HCT116 (cell line): ENCODE results near the gene GAPDH. TPM values are rescaled to one million over a fixed set of nuclear protein-coding genes. Genes with fewer than 3 reads are reported as not detected.

Source experiments
- ATAC-seq: fragments of 200-7000 bp; cut with Tn5 transposase; 2 replicates; pipeline ENCODE4 v1.9.1; 2020; ENCODE audit warnings: mild to moderate bottlenecking, moderate library complexity
- BruUV-seq: library from RNA; stranded (reverse); fragments of 400-500 nt; replicated peaks from 2 replicates; lab custom pipeline; 2021; lab: Mats Ljungman, UMichigan
- CTCF ChIA-PET: fragments of 300-600 bp; sonication (Branson Sonifier 250); formaldehyde crosslinking; loops from one replicate; lab custom pipeline; 2021; ENCODE audit warnings: antibody characterized with exemption; lab: Charles Lee
- POLR2A ChIA-PET: fragments of 300-600, 350-600 bp; sonication (Branson Sonifier 250); formaldehyde crosslinking; loops from one replicate; lab custom pipeline; 2021; ENCODE audit warnings: antibody characterized with exemption; lab: Charles Lee
- RAD21 ChIA-PET, 2 experiments: fragments of 300-600 bp; sonication (Branson Sonifier 250); formaldehyde crosslinking; loops; one replicate each; lab custom pipeline; 2023; ENCODE audit warnings: low total read pairs in 2 of 2; ENCODE audit not compliant: uncharacterized antibody in 2 of 2, unreplicated experiment in 2 of 2, low non-redundant PET in 1 of 2; lab: Charles Lee
- DNase-seq: peaks from one replicate; pipeline ENCODE4 v3.0.0-alpha.2; 2010; ENCODE audit warnings: low read depth, low spot score
- H2AFZ ChIP-seq: fragments of 200-600 bp; shearing (Covaris generic), sonication (generic); 2 replicates; pipeline ENCODE4 v1.6.1; 2017; ENCODE audit warnings: low read depth, mixed run types, mixed read lengths, antibody characterized with exemption, low read length; ENCODE audit not compliant: poor library complexity, severe bottlenecking
- H3K27ac ChIP-seq: 2 replicates; pipeline ENCODE4 v1.5.1; 2012; ENCODE audit warnings: low read depth, low read length
- H3K27me3 ChIP-seq: fragments of 200-600 bp; sonication (generic); 2 replicates; pipeline ENCODE4 v1.6.1; 2016; ENCODE audit warnings: mixed run types, low read length, mixed read lengths; ENCODE audit not compliant: insufficient read depth
- H3K36me3 ChIP-seq, 2 experiments: fragments of 200-500 bp in 1 of 2; fragments of 200-600 bp in 1 of 2; sonication (Bioruptor generic) in 1 of 2; sonication (generic) in 1 of 2; 2 replicates each; pipeline versions ENCODE4 v1.5.1 to v1.6.1; 2014 to 2016; ENCODE audit warnings: low read length in 2 of 2, inconsistent platforms in 1 of 2, mixed read lengths in 1 of 2, mixed run types in 1 of 2; ENCODE audit not compliant: insufficient read depth in 2 of 2, control insufficient read depth in 1 of 2
- H3K4me1 ChIP-seq, 2 experiments: fragments of 200-600 bp in 1 of 2; sonication (generic) in 1 of 2; 2 replicates each; pipeline versions ENCODE4 v1.5.1 to v1.6.1; 2012 to 2017; ENCODE audit warnings: low read length in 2 of 2, inconsistent platforms in 1 of 2, mild to moderate bottlenecking in 1 of 2, mixed read lengths in 1 of 2, mixed run types in 1 of 2, moderate library complexity in 1 of 2; ENCODE audit not compliant: insufficient read depth in 2 of 2, control insufficient read depth in 1 of 2
- H3K4me2 ChIP-seq: fragments of 200-600 bp; sonication (generic); 2 replicates; pipeline ENCODE4 v1.6.1; 2017; ENCODE audit warnings: mixed run types, low read length, mixed read lengths
- H3K4me3 ChIP-seq, 2 experiments: fragments of 200-600 bp in 1 of 2; sonication (generic) in 1 of 2; replicated peaks in 1 of 2; 2 replicates each; pipeline ENCODE4 v1.5.1; 2011 to 2016; ENCODE audit warnings: low read length in 2 of 2, control low read depth in 1 of 2, low read depth in 1 of 2, mild to moderate bottlenecking in 1 of 2, mixed read lengths in 1 of 2, mixed run types in 1 of 2
- H3K79me2 ChIP-seq: fragments of 200-600 bp; sonication (generic); 2 replicates; pipeline ENCODE4 v1.6.1; 2017; ENCODE audit warnings: mild to moderate bottlenecking, mixed run types, low read length, moderate library complexity, mixed read lengths; ENCODE audit not compliant: insufficient read depth
- H3K9ac ChIP-seq: fragments of 200-600 bp; sonication (generic); 2 replicates; pipeline ENCODE4 v1.6.1; 2016; ENCODE audit warnings: low read length, mixed read lengths
- H3K9me2 ChIP-seq: fragments of 200-600 bp; sonication (generic), shearing (Covaris generic); 2 replicates; pipeline ENCODE4 v1.6.1; 2017; ENCODE audit warnings: mixed run types, mild to moderate bottlenecking, moderate library complexity; ENCODE audit not compliant: insufficient read depth
- H3K9me3 ChIP-seq, 2 experiments: fragments of 200-500 bp in 1 of 2; fragments of 200-600 bp in 1 of 2; sonication (Bioruptor generic) in 1 of 2; sonication (generic) in 1 of 2; 2 replicates each; pipeline ENCODE4 v1.6.1; 2014 to 2017; ENCODE audit warnings: low read length in 2 of 2, mixed read lengths in 2 of 2, inconsistent platforms in 1 of 2, low read depth in 1 of 2, mild to moderate bottlenecking in 1 of 2, mixed run types in 1 of 2, moderate library complexity in 1 of 2; ENCODE audit not compliant: control insufficient read depth in 1 of 2, insufficient read depth in 1 of 2
- H4K20me1 ChIP-seq: fragments of 200-600 bp; sonication (generic), shearing (Covaris generic); 2 replicates; pipeline ENCODE4 v1.6.1; 2017; ENCODE audit warnings: mixed run types, mild to moderate bottlenecking, moderate library complexity; ENCODE audit not compliant: insufficient read depth
- CBX3 ChIP-seq: IDR thresholded peaks from 2 replicates; pipeline ENCODE4 v1.6.1; 2012; ENCODE audit warnings: low read depth
- CEBPB ChIP-seq: IDR thresholded peaks from 2 replicates; pipeline ENCODE4 v1.6.1; 2012; ENCODE audit warnings: low read depth
- EZH2 ChIP-seq: fragments of 200-600 bp; sonication (generic); IDR thresholded peaks from 2 replicates; pipeline ENCODE4 v1.6.1; 2017; ENCODE audit warnings: antibody characterized with exemption, mixed run types
- FOSL1 ChIP-seq: IDR thresholded peaks from 2 replicates; pipeline ENCODE4 v1.6.1; 2012; ENCODE audit warnings: low read depth
- RAD21 ChIP-seq: IDR thresholded peaks from 2 replicates; pipeline ENCODE4 v1.6.1; 2012; ENCODE audit warnings: low read depth, mild to moderate bottlenecking
- TCF7L2 ChIP-seq: IDR thresholded peaks from 2 replicates; pipeline ENCODE4 v1.7.0; 2011; ENCODE audit warnings: borderline replicate concordance, inconsistent platforms; ENCODE audit not compliant: insufficient read depth, insufficient read length; ENCODE audit errors: extremely low read depth
- YY1 ChIP-seq: IDR thresholded peaks from 2 replicates; pipeline ENCODE4 v1.6.1; 2011; ENCODE audit warnings: low read length, low read depth, moderate library complexity, mild to moderate bottlenecking; ENCODE audit not compliant: insufficient replicate concordance; ENCODE audit errors: extremely low read depth
- ZFX ChIP-seq: fragments of 450-650 bp; IDR thresholded peaks from 2 replicates; pipeline ENCODE4 v1.6.1; 2017
- ZNF274 ChIP-seq: fragments of 200-500 bp; sonication (Bioruptor generic); IDR thresholded peaks from 2 replicates; pipeline ENCODE4 v1.6.1; 2014; ENCODE audit warnings: mild to moderate bottlenecking, low read depth, low read length, inconsistent platforms
- intact Hi-C: fragments of 100-400 bp; cut with micrococcal nuclease; formaldehyde crosslinking; loops from 2 replicates; pipeline ENCODE4 v1.10.0; 2022
- total RNA-seq: library from RNA; stranded (reverse); gene quantifications from one replicate; pipeline ENCODE4 v1.2.1, GENCODE V29; 2021; ENCODE audit not compliant: unreplicated experiment
- TF ChIP-seq, protein P1 (sequence below), 3 experiments: fragments of 200-600 bp in 1 of 3; sonication (generic) in 1 of 3; IDR thresholded peaks in 2 of 3; conservative IDR thresholded peaks in 1 of 3; 2 replicates each; pipeline ENCODE4 v1.5.1; 2012 to 2017; ENCODE audit warnings: low read depth in 2 of 3, low read length in 2 of 3, antibody characterized with exemption in 1 of 3, borderline replicate concordance in 1 of 3, control low read depth in 1 of 3, mild to moderate bottlenecking in 1 of 3, mixed read lengths in 1 of 3, mixed run types in 1 of 3, moderate library complexity in 1 of 3; ENCODE audit not compliant: insufficient read depth in 1 of 3
- TF ChIP-seq, protein P2 (sequence below): IDR thresholded peaks from 2 replicates; pipeline ENCODE4 v1.6.1; 2012
- TF ChIP-seq, protein P3 (sequence below): IDR thresholded peaks from 2 replicates; pipeline ENCODE4 v1.6.1; 2011; ENCODE audit warnings: mild to moderate bottlenecking, low read length, moderate library complexity; ENCODE audit not compliant: insufficient replicate concordance; ENCODE audit errors: extremely low read depth

The GAPDH gene
- total RNA-seq, 1 experiment from 2014 or later: 5,901 TPM

DNA sequence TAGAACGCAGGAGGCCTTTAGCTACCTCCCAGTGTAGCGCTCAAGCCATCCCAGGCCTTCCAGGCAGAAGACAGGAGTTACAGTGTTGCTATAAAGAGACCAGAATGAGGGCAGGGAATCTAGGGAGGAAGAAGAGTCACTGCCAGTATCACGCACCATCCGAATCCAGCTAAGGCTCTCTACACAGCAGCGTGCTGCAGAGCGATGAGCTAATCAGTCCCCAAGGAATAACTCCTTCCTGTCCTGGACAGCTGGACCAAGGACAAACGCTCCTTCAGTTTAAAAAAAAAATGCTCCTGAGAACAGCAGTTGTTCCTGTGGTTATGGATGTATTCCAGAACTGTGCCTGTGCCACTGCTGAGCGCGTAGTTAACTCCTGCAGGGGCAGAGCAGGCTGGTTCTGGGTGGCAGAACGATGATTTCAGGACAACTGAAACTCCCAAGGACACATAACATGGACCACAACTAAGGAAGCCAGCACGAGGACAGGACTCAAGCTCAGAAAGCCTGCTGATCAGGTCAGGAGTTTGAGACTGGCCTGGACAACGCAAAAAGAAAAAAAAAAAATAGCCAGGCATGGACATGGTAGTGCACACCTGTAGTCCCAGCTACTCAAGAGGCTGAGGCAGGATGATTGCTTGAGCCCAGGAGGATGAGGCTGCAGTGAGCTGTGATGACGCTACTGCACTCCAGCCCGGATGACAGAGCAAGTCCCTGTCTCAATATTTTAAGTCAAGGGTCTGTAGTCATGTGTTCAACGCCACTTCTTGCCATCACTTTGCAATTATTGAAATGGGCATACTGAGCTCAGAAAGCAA is 18.9 kb downstream of the GAPDH start (continued):
- TF ChIP-seq, protein P1, sequence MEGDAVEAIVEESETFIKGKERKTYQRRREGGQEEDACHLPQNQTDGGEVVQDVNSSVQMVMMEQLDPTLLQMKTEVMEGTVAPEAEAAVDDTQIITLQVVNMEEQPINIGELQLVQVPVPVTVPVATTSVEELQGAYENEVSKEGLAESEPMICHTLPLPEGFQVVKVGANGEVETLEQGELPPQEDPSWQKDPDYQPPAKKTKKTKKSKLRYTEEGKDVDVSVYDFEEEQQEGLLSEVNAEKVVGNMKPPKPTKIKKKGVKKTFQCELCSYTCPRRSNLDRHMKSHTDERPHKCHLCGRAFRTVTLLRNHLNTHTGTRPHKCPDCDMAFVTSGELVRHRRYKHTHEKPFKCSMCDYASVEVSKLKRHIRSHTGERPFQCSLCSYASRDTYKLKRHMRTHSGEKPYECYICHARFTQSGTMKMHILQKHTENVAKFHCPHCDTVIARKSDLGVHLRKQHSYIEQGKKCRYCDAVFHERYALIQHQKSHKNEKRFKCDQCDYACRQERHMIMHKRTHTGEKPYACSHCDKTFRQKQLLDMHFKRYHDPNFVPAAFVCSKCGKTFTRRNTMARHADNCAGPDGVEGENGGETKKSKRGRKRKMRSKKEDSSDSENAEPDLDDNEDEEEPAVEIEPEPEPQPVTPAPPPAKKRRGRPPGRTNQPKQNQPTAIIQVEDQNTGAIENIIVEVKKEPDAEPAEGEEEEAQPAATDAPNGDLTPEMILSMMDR (IDR thresholded peaks at IDR 0.05 in 2 of 3, conservative IDR thresholded peaks at IDR 0.05 in 1 of 3; ENCODE audit: borderline replicate concordance in 1 of 3, insufficient read depth in 1 of 3, low read depth in 2 of 3, low read length in 2 of 3): no peak
- TF ChIP-seq, protein P2, sequence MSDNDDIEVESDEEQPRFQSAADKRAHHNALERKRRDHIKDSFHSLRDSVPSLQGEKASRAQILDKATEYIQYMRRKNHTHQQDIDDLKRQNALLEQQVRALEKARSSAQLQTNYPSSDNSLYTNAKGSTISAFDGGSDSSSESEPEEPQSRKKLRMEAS: no peak
- TF ChIP-seq EZH2 (no peak), FOSL1 (no peak), CBX3 (no peak)

DNA sequence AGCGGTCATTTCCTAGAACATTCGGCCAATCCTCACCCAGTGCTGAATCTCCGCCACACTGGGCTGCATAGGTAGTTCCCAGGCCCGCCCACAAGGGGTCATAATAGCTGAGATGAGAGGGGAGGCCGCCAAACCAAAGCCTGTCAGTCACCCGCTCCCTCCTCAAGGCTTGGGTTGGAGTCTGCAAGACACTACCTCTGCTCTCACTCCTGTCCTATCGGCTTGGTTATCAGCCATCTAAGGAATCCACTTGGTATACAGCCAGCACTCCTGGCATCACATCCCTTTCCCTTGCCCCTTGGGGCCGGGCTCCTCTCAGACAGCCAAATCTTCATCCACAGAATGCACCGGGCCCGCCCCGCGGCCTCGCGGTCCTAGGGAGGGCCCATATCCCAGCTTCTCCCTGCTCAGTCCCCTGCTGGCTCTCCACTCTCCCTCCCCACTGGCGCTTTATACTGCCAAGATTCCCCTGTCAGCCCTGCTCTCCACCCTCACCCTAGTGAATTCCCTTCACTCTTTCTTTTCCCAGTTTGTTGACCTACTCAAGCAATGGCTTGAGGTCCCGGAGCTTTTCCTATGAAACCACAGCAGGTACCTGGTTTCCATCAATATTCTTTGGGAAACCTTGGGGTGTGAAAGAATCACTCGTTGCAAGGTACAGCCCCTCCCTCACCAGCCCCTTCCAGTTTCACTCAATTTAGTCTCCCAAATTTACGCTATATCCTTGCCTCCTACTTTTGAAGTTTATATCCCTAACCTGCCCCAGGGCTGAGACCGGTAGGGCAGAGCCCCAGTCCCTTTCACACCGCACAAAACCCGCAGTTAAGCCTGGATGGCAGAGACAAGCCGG is 20.1 kb downstream of the GAPDH start:
- Histone ChIP-seq H3K79me2 (peaks cover 16% of the 10 kb centered on the region), H2AFZ (no peak overlapping the region), H4K20me1 (peaks cover 12% of the 10 kb centered on the region; the same call in 1 of the 2 replicates), H3K4me1 (peaks cover 3 to 16% of the 10 kb centered on the region in 2 experiments; a peak in 3 of 4 replicates), H3K9me3 (no peaks in the 10 kb centered on the region), H3K27me3 (no peaks in the 10 kb centered on the region), H3K4me3 (no peak overlapping the region), H3K36me3 (peaks cover 9 to 18% of the 10 kb centered on the region in 2 experiments), H3K4me2 (no peak overlapping the region), H3K9ac (no peak overlapping the region), H3K27ac (no peak overlapping the region), H3K9me2 (no peaks in the 10 kb centered on the region)
- ChIA-PET RAD21 (no interaction called here), POLR2A (interaction anchor here (8.9 kb wide), 1 partner anchor 17 kb away, joined by 84 read pairs; the partner anchor contains the start of gene GAPDH), CTCF (interaction anchor here (0.6 to 4.3 kb wide), 4 partner anchors 9 to 59 kb away, joined by 4 to 19 read pairs (median 8); no protein-coding TSS in a partner anchor)
- peak; percentile 90 for ATAC-seq
- peak; percentile 62 for DNase-seq
- no TSS peak for BruUV-seq
- intact Hi-C loops: no loop called here
- TF ChIP-seq FOSL1: no peak
- TF ChIP-seq, protein P2: no peak
- TF ChIP-seq CBX3: no peak
- TF ChIP-seq, protein P1 (IDR thresholded peaks at IDR 0.05 in 2 of 3, conservative IDR thresholded peaks at IDR 0.05 in 1 of 3; ENCODE audit: borderline replicate concordance in 1 of 3, insufficient read depth in 1 of 3, low read depth in 2 of 3, low read length in 2 of 3): peak; percentile 40 to 61 (median 60); a peak in 5 of 6 replicates
- TF ChIP-seq EZH2: no peak
- no peak for TF ChIP-seq ZNF274
- no peak for TF ChIP-seq CEBPB
- TF ChIP-seq, protein P3, sequence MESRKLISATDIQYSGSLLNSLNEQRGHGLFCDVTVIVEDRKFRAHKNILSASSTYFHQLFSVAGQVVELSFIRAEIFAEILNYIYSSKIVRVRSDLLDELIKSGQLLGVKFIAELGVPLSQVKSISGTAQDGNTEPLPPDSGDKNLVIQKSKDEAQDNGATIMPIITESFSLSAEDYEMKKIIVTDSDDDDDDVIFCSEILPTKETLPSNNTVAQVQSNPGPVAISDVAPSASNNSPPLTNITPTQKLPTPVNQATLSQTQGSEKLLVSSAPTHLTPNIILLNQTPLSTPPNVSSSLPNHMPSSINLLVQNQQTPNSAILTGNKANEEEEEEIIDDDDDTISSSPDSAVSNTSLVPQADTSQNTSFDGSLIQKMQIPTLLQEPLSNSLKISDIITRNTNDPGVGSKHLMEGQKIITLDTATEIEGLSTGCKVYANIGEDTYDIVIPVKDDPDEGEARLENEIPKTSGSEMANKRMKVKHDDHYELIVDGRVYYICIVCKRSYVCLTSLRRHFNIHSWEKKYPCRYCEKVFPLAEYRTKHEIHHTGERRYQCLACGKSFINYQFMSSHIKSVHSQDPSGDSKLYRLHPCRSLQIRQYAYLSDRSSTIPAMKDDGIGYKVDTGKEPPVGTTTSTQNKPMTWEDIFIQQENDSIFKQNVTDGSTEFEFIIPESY: no peak
- TF ChIP-seq RAD21: peak; percentile 61
- no peak for TF ChIP-seq YY1
- TF ChIP-seq TCF7L2: peak; percentile 98
- TF ChIP-seq ZFX: no peak
